ENCODE data around the gene FN3K. TPM values are rescaled to one million over a fixed set of nuclear protein-coding genes. Genes with fewer than 3 reads are reported as not detected.

Gene FN3K
- total and polyA plus RNA-seq, 2 of the 8 experiments (the other 6 are each of a cell fraction or from before 2014, with no cell fraction given) = 0.88 to 14.2 TPM

DNA sequence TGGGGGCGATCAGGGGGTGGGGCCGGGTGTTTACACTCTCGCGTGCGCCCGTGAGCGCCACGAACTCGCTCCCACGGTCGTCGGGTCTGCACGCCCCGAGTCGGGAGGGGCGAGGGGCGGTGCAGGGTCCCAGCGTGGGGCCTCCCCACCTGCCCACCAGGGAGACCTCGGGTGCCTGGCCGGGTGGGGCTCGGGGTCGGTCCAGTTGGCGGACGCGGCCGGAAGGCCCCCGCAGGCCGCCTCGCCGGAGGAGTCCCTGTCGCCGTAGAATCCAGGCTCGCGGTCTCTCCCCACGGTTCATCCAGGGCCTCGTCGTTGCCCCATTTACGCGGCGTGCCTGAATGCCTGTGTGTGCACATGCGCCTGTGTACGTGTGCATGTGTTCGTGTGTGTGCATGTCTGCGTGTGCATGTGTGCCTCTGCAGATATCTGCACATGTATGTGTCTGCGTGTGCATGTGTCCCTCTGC lies 36.4 kb upstream of the FN3K start:
- Histone ChIP-seq H3K23ac (ENCODE audit: insufficient read length) (no peak overlapping the region), H2AFZ (ENCODE audit: low read length) (peak overlapping the region; percentile 41; the same call in 1 of the 2 replicates), H3K4me3 (ENCODE audit: extremely low read depth in 1 of 4, insufficient read depth in 2 of 4, low read depth in 3 of 4, low read length in 4 of 4) (peak overlapping the region; percentile 33 to 78 (median 58)), H2BK15ac (ENCODE audit: low read length) (no peak overlapping the region), H4K5ac (ENCODE audit: insufficient read length, low read depth, low read length) (no peak overlapping the region), H3K14ac (ENCODE audit: insufficient read length) (no peak overlapping the region), H3K4me2 (ENCODE audit: insufficient read depth in 1 of 2, low read depth in 2 of 2, low read length in 2 of 2) (peak overlapping the region; percentile 52 to 90), H3K4me1 (replicated peaks in 1 of 4; ENCODE audit: control insufficient read depth in 3 of 4, insufficient read depth in 4 of 4, low read length in 3 of 4) (peaks cover 0 to 11% (median 6%) of the 10 kb centered on the region in 4 experiments; a peak in 4 of 7 replicates), H3K36me3 (ENCODE audit: control insufficient read depth in 2 of 4, insufficient read depth in 4 of 4, low read length in 3 of 4) (no peaks in the 10 kb centered on the region; a peak in 1 of 8 replicates), H2BK120ac (replicated peaks; ENCODE audit: low read depth, low read length) (no peak overlapping the region), H4K20me1 (replicated peaks in 1 of 2; ENCODE audit: control insufficient read depth in 1 of 2, insufficient read depth in 2 of 2, low read length in 2 of 2) (peaks cover 0 to 9% of the 10 kb centered on the region in 2 experiments), H2BK20ac (ENCODE audit: low read length) (no peak overlapping the region), H2BK12ac (ENCODE audit: low read depth, low read length) (no peak overlapping the region), H3K4ac (replicated peaks; ENCODE audit: insufficient read length, low read depth, low read length) (no peak overlapping the region), H4K91ac (replicated peaks; ENCODE audit: insufficient read length, low read length) (no peak overlapping the region), H3K9me3 (ENCODE audit: insufficient read depth in 2 of 2, low read depth in 1 of 2, low read length in 1 of 2) (no peaks in the 10 kb centered on the region), H4K8ac (ENCODE audit: extremely low read depth, insufficient read depth, low read length) (peak overlapping the region; percentile 71; the same call in 1 of the 2 replicates), H2BK5ac (ENCODE audit: low read depth, low read length) (no peak overlapping the region; the same call in 1 of the 2 replicates), H3K27ac (ENCODE audit: low read depth, low read length) (no peak overlapping the region), H3K56ac (replicated peaks; ENCODE audit: insufficient read length, low read depth, low read length) (no peak overlapping the region), H3K18ac (ENCODE audit: extremely low read depth, low read length) (no peak overlapping the region), H3K9ac (replicated peaks in 1 of 4; ENCODE audit: extremely low read depth in 1 of 4, low read depth in 3 of 4, low read length in 3 of 4) (no peak overlapping the region), H2AK5ac (ENCODE audit: low read depth, low read length) (no peak overlapping the region), H3K79me2 (ENCODE audit: control insufficient read depth in 1 of 2, insufficient read depth in 2 of 2, low read length in 2 of 2) (no peaks in the 10 kb centered on the region), H3K27me3 (replicated peaks in 1 of 4; ENCODE audit: control insufficient read depth in 3 of 4, extremely low read depth in 1 of 4, insufficient read depth in 3 of 4, low read length in 3 of 4) (peaks cover 16 to 34% (median 24%) of the 10 kb centered on the region in 4 experiments), H3K79me1 (ENCODE audit: low read depth, low read length) (no peaks in the 10 kb centered on the region), H3K23me2 (ENCODE audit: low read depth, low read length) (peaks cover 8% of the 10 kb centered on the region; the same call in 1 of the 2 replicates)
- FAIRE-seq = no peak
- CTCF ChIA-PET (ENCODE audit: partially characterized antibody) = no interaction called here
- no peak for DNase-seq (ENCODE audit: low read depth in 1 of 2, low spot score in 2 of 2)
- WGBS, 2 experiments (ENCODE audit: extremely low coverage in 1 of 2, insufficient coverage in 1 of 2, insufficient read length in 1 of 2, insufficient replicate concordance in 2 of 2, low coverage in 1 of 2, low lambda C conversion rate in 2 of 2, missing lambda C conversion rate in 1 of 2) = 25% methylated on average over 17 of the region's 45 CpGs; no CpG with 5 or more reads in 1 of the 2 experiments
- POLR2A ChIA-PET (ENCODE audit: partially characterized antibody) = no interaction called here
- TF ChIP-seq SIN3A (conservative IDR thresholded peaks at IDR 0.05 in 1 of 2, IDR thresholded peaks at IDR 0.05 in 1 of 2; ENCODE audit: low read depth in 1 of 2, low read length in 2 of 2) (no peak), ZNF274 (IDR thresholded peaks at IDR 0.05; ENCODE audit: borderline replicate concordance, extremely low read depth, low read length) (no peak), KDM4A (IDR thresholded peaks at IDR 0.05; ENCODE audit: low read depth, low read length, severe bottlenecking) (peak; percentile 76), JUN (IDR thresholded peaks at IDR 0.05; ENCODE audit: low read depth, low read length) (no peak), TBP (IDR thresholded peaks at IDR 0.05; ENCODE audit: low read depth, low read length) (no peak), HDAC2 (IDR thresholded peaks at IDR 0.05; ENCODE audit: borderline replicate concordance in 1 of 2, low read depth in 2 of 2, low read length in 2 of 2) (0 out of 4 replicates have a peak, but pooled peaks of 1 of the 2 experiments have one; percentile 43), CREB1 (IDR thresholded peaks at IDR 0.05) (no peak)
- TF ChIP-seq, protein P1, sequence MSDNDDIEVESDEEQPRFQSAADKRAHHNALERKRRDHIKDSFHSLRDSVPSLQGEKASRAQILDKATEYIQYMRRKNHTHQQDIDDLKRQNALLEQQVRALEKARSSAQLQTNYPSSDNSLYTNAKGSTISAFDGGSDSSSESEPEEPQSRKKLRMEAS (IDR thresholded peaks at IDR 0.05) = no peak

Measured in H1 (cell line).